Endothelial cell of hepatic sinusoid (primary cell): ENCODE measurements around the gene B4GALT2.

Experiments used
- in situ Hi-C: cut with HindIII; loops from 2 replicates; pipeline ENCODE4 v1.10.0; 2017; ENCODE audit warnings: low sequenced_read_pairs

B4GALT2 gene

GRCh38 chr1:43945674-43946235, 33.3 kb upstream of the B4GALT2 start:
- in situ Hi-C loops = loop anchor here (25.0 kb wide), 1 partner anchor 708 kb away; no protein-coding TSS in a partner anchor

GRCh38 chr1:43946236-43947060, 32.6 kb upstream of the B4GALT2 start, which contains the start of gene IPO13:
Gene IPO13 (plus strand): TSS chr1:43946950. CDS start chr1:43947601, 651 bp downstream.
- in situ Hi-C loops = loop anchor here (25.0 kb wide), 1 partner anchor 709 kb away; no protein-coding TSS in a partner anchor

- in situ Hi-C loops = loop anchor here (25.0 kb wide), 1 partner anchor 710 kb away; no protein-coding TSS in a partner anchor
Observed at GRCh38 chr1:43947061-43947873, 31.7 kb upstream of the B4GALT2 start.

GRCh38 chr1:43947874-43948437, 31.1 kb upstream of the B4GALT2 start:
- in situ Hi-C loops = loop anchor here (25.0 kb wide), 1 partner anchor 711 kb away; no protein-coding TSS in a partner anchor

- in situ Hi-C loops = loop anchor here (5.0 to 25.0 kb wide), 2 partner anchors 43 to 712 kb away; partner anchors contain the start of gene CCDC24
Observed at GRCh38 chr1:43949678-43950077, 29.3 kb upstream of the B4GALT2 start.

GRCh38 chr1:43951021-43951985, 27.7 kb upstream of the B4GALT2 start:
- in situ Hi-C loops = loop anchor here (5.0 kb wide), 1 partner anchor 41 kb away; the partner anchor contains the start of gene CCDC24

- in situ Hi-C loops = loop anchor here (5.0 kb wide), 1 partner anchor 39 kb away; the partner anchor contains the start of gene CCDC24
Observed at GRCh38 chr1:43952731-43953346, 26.2 kb upstream of the B4GALT2 start.

GRCh38 chr1:43953361-43953760, 25.6 kb upstream of the B4GALT2 start:
- in situ Hi-C loops = loop anchor here (5.0 kb wide), 1 partner anchor 39 kb away; the partner anchor contains the start of gene CCDC24

- in situ Hi-C loops = loop anchor here (5.0 kb wide), 1 partner anchor 38 kb away; the partner anchor contains the start of gene CCDC24
Observed at GRCh38 chr1:43954036-43954435, 25.0 kb upstream of the B4GALT2 start.

- in situ Hi-C loops = no loop called here
Observed at GRCh38 chr1:43956234-43956633, 22.8 kb upstream of the B4GALT2 start.

GRCh38 chr1:43957407-43958040, 21.5 kb upstream of the B4GALT2 start:
- in situ Hi-C loops = no loop called here

- in situ Hi-C loops = no loop called here
Observed at GRCh38 chr1:43958351-43959255, 20.4 kb upstream of the B4GALT2 start.

GRCh38 chr1:43960798-43961197, 18.2 kb upstream of the B4GALT2 start:
- in situ Hi-C loops = no loop called here

- in situ Hi-C loops = no loop called here
Observed at GRCh38 chr1:43961692-43962091, 17.3 kb upstream of the B4GALT2 start.

- in situ Hi-C loops = no loop called here
Observed at GRCh38 chr1:43962324-43962723, 16.7 kb upstream of the B4GALT2 start.

- in situ Hi-C loops = no loop called here
Observed at GRCh38 chr1:43963006-43963405, 16.0 kb upstream of the B4GALT2 start.

GRCh38 chr1:43963890-43964289, 15.1 kb upstream of the B4GALT2 start:
- in situ Hi-C loops = no loop called here
